Neuronal stem cell (in vitro differentiated cells): ENCODE data around the gene SIRT4.

ENCODE experiments used
- DNase-seq: peaks from one replicate; pipeline ENCODE4 v3.0.0-alpha.2; 2013; ENCODE audit warnings: low spot score
- H2AFZ ChIP-seq: one replicate; pipeline ENCODE4 v1.6.1; 2013; ENCODE audit warnings: mild to moderate bottlenecking, low read length, inconsistent platforms
- H2AK5ac ChIP-seq: 2 replicates; pipeline ENCODE4 v1.6.1; 2013; ENCODE audit warnings: low read depth, mild to moderate bottlenecking, inconsistent platforms, low read length, moderate library complexity, mixed read lengths
- H2BK120ac ChIP-seq: 2 replicates; pipeline ENCODE4 v1.6.1; 2013; ENCODE audit warnings: low read depth, mild to moderate bottlenecking, inconsistent platforms, low read length, moderate library complexity, mixed read lengths
- H2BK12ac ChIP-seq: one replicate; pipeline ENCODE4 v1.6.1; 2013; ENCODE audit warnings: low read length, inconsistent platforms
- H2BK15ac ChIP-seq: 2 replicates; pipeline ENCODE4 v1.6.1; 2013; ENCODE audit warnings: mild to moderate bottlenecking, low read length, inconsistent platforms, mixed read lengths
- H2BK5ac ChIP-seq: one replicate; pipeline ENCODE4 v1.6.1; 2013; ENCODE audit warnings: inconsistent platforms, mild to moderate bottlenecking, low read length, moderate library complexity
- H3K14ac ChIP-seq: one replicate; pipeline ENCODE4 v1.6.1; 2013; ENCODE audit warnings: low read length, inconsistent platforms
- H3K18ac ChIP-seq: 2 replicates; pipeline ENCODE4 v1.6.1; 2013; ENCODE audit warnings: low read length, inconsistent platforms
- H3K23ac ChIP-seq: 2 replicates; pipeline ENCODE4 v1.6.1; 2013; ENCODE audit warnings: low read depth, mild to moderate bottlenecking, mixed read lengths, low read length, inconsistent platforms; ENCODE audit not compliant: poor library complexity
- H3K27ac ChIP-seq: replicated peaks from 3 replicates; pipeline ENCODE4 v1.5.1; 2013; ENCODE audit warnings: low read length, inconsistent platforms
- H3K27me3 ChIP-seq, 3 experiments: 2 replicates each; pipeline ENCODE4 v1.6.1; 2013; ENCODE audit warnings: low read length in 3 of 3, mild to moderate bottlenecking in 2 of 3, inconsistent platforms in 1 of 3, low read depth in 1 of 3, mixed read lengths in 1 of 3, moderate library complexity in 1 of 3; ENCODE audit not compliant: control insufficient read depth in 3 of 3, insufficient read depth in 3 of 3
- H3K36me3 ChIP-seq, 2 donors: replicated peaks in 1 of 2; 2 replicates each; pipeline ENCODE4 v1.6.1; 2013; ENCODE audit warnings: low read length in 2 of 2; ENCODE audit not compliant: control insufficient read depth in 2 of 2, insufficient read depth in 2 of 2
- H3K4ac ChIP-seq: 2 replicates; pipeline ENCODE4 v1.6.1; 2013; ENCODE audit warnings: inconsistent platforms, mild to moderate bottlenecking, low read length, moderate library complexity
- H3K4me1 ChIP-seq, 2 donors: 1 replicate in 1 of 2; 2 replicates in 1 of 2; pipeline ENCODE4 v1.6.1; 2013; ENCODE audit warnings: low read length in 2 of 2, low read depth in 1 of 2; ENCODE audit not compliant: control insufficient read depth in 2 of 2, insufficient read depth in 1 of 2
- H3K4me2 ChIP-seq: one replicate; pipeline ENCODE4 v1.6.1; 2013; ENCODE audit warnings: mild to moderate bottlenecking, low read length, inconsistent platforms; ENCODE audit not compliant: insufficient read depth, poor library complexity, severe bottlenecking
- H3K4me3 ChIP-seq, 2 donors: 2 replicates each; pipeline ENCODE4 v1.5.1; 2013; ENCODE audit warnings: low read length in 2 of 2, mild to moderate bottlenecking in 2 of 2, inconsistent platforms in 1 of 2, moderate library complexity in 1 of 2
- H3K79me1 ChIP-seq: one replicate; pipeline ENCODE4 v1.6.1; 2013; ENCODE audit warnings: low read depth, mild to moderate bottlenecking, inconsistent platforms, low read length, moderate library complexity
- H3K9ac ChIP-seq: one replicate; pipeline ENCODE4 v1.6.1; 2013; ENCODE audit warnings: mild to moderate bottlenecking, low read depth, low read length, inconsistent platforms; ENCODE audit not compliant: poor library complexity
- H3K9me3 ChIP-seq, 2 donors: replicated peaks in 1 of 2; 2 replicates each; pipeline versions ENCODE3 to v1.6.1; 2013; ENCODE audit warnings: low read length in 2 of 2, mild to moderate bottlenecking in 2 of 2, inconsistent platforms in 1 of 2, low read depth in 1 of 2, mixed read lengths in 1 of 2, moderate library complexity in 1 of 2; ENCODE audit not compliant: control insufficient read depth in 2 of 2, insufficient read depth in 1 of 2
- H4K8ac ChIP-seq: one replicate; pipeline ENCODE4 v1.6.1; 2013; ENCODE audit warnings: low read depth, mild to moderate bottlenecking, inconsistent platforms, low read length, moderate library complexity
- H4K91ac ChIP-seq: one replicate; pipeline ENCODE4 v1.6.1; 2013; ENCODE audit warnings: low read length, low read depth, mild to moderate bottlenecking, inconsistent platforms; ENCODE audit not compliant: poor library complexity
- WGBS, 2 donors: extraction: QIAGEN DNeasy Blood & Tissue Kit; methylation state at CpG; one replicate each; pipeline ENCODE4 v1.1.7; 2013; ENCODE audit warnings: missing lambda C conversion rate in 2 of 2, mixed read lengths in 1 of 2; ENCODE audit not compliant: insufficient read length in 2 of 2, insufficient replicate concordance in 1 of 2; ENCODE audit errors: extremely low coverage in 2 of 2; 5-methylcytosine and 5-hydroxymethylcytosine counted together

SIRT4 gene

DNA sequence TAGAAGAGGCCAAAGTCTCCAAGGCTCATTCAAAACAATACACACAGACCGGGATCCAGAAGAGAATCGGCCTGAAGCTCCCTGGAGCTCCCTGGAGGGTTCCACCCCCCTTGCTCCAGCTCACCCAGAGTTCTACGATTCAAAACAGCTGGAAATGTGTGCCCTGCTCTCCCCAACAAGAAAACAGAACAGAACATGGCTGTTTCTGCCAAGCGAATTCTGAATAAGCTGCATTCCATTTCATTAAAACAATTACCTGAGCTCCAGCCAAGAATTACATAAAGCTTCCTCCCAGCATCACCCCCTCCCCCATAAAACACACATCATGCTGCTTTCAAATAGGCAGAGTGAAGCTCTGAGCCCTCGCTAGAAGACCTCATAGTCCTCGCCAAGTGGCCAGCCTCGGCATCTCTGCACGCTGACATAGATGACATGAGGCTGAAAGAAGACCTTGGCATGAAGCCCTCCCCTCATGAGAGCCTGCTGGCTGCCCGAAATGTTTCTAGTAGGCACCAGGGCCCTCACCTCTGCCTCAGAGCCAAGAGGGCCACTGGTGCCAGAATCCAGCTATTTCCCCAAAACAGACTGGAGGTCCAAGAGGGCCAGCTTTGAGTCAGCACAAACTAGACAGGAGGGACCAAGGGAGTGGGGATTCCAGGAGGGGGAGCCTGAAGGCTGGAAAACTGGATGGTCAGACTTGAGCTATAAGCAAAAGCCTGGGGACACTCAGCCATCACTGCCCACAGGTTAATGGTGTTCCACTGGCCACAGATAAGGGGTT, 44.9 kb upstream of the SIRT4 start:
- peaks cover 0 to 8% of the 10 kb centered on the region in 2 donors for H3K4me1 ChIP-seq
- H3K27ac ChIP-seq, result no peak overlapping the region
- peaks cover 0 to 12% of the 10 kb centered on the region in 2 donors for H3K36me3 ChIP-seq
- H3K18ac ChIP-seq, result peak overlapping the region; percentile 21
- no peak overlapping the region for H2BK120ac ChIP-seq
- no peak overlapping the region for H3K4me3 ChIP-seq
- H2BK12ac ChIP-seq, result no peak overlapping the region
- H2AFZ ChIP-seq, result no peak overlapping the region
- H3K4me2 ChIP-seq, result no peak overlapping the region
- no CpG with 5 or more reads among the region's 9 CpGs for WGBS, 2 donors
- H3K14ac ChIP-seq, result no peak overlapping the region
- peaks cover 0 to 2% of the 10 kb centered on the region in 2 donors for H3K9me3 ChIP-seq
- H3K27me3 ChIP-seq, result no peaks in the 10 kb centered on the region
- no peak overlapping the region for H3K9ac ChIP-seq
- no peak for DNase-seq
- H3K4ac ChIP-seq, result no peak overlapping the region
- peaks cover 9% of the 10 kb centered on the region for H3K79me1 ChIP-seq
- H4K91ac ChIP-seq, result no peak overlapping the region
- no peak overlapping the region for H2BK15ac ChIP-seq
- H4K8ac ChIP-seq, result no peak overlapping the region
- H2AK5ac ChIP-seq, result no peak overlapping the region
- H3K23ac ChIP-seq, result no peak overlapping the region
- no peak overlapping the region for H2BK5ac ChIP-seq

DNA sequence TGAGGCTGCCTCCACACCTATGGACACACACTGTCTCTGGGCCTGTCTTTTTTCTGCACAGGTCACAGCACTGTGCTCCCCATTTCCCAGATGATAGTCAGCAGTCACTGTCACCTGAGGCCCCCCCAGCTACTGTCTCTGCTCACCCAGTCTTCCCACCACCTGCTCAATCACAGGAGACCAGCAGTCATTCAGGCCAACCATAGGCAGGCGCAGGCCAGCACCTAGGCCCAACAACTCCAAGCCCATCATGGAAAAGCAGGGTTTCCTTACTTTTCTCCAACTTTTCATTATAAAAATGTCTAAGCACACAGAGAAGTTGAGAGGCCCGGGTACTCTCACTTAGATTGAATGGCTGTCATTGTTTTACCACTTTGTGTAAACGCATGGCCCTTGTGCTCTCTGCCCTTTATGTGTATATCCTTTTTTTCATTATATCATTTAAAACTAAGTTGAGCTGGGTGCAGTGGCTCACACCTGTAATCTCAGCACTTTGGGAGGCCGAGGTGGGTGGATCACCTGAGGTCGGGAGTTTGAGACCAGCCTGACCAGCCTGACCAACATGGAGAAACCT, 43.7 kb upstream of the SIRT4 start:
- no peak overlapping the region for H2AK5ac ChIP-seq
- H3K27me3 ChIP-seq, result no peaks in the 10 kb centered on the region
- H3K23ac ChIP-seq, result no peak overlapping the region
- no CpG with 5 or more reads among the region's 5 CpGs for WGBS, 2 donors
- no peak overlapping the region for H4K91ac ChIP-seq
- no peak overlapping the region for H3K4ac ChIP-seq
- H3K9ac ChIP-seq, result no peak overlapping the region
- no peak overlapping the region for H2BK15ac ChIP-seq
- no peak overlapping the region for H4K8ac ChIP-seq
- no peak overlapping the region for H3K27ac ChIP-seq
- H2AFZ ChIP-seq, result no peak overlapping the region
- peaks cover 0 to 2% of the 10 kb centered on the region in 2 donors for H3K9me3 ChIP-seq
- H3K79me1 ChIP-seq, result peaks cover 9% of the 10 kb centered on the region
- no peak overlapping the region for H3K18ac ChIP-seq
- H3K4me2 ChIP-seq, result no peak overlapping the region
- H3K14ac ChIP-seq, result no peak overlapping the region
- no peak overlapping the region for H2BK120ac ChIP-seq
- peaks cover 0 to 12% of the 10 kb centered on the region in 2 donors for H3K36me3 ChIP-seq
- peaks cover 0 to 13% of the 10 kb centered on the region in 2 donors for H3K4me1 ChIP-seq
- H2BK5ac ChIP-seq, result no peak overlapping the region
- no peak overlapping the region for H2BK12ac ChIP-seq
- H3K4me3 ChIP-seq, result no peak overlapping the region
- no peak for DNase-seq

DNA sequence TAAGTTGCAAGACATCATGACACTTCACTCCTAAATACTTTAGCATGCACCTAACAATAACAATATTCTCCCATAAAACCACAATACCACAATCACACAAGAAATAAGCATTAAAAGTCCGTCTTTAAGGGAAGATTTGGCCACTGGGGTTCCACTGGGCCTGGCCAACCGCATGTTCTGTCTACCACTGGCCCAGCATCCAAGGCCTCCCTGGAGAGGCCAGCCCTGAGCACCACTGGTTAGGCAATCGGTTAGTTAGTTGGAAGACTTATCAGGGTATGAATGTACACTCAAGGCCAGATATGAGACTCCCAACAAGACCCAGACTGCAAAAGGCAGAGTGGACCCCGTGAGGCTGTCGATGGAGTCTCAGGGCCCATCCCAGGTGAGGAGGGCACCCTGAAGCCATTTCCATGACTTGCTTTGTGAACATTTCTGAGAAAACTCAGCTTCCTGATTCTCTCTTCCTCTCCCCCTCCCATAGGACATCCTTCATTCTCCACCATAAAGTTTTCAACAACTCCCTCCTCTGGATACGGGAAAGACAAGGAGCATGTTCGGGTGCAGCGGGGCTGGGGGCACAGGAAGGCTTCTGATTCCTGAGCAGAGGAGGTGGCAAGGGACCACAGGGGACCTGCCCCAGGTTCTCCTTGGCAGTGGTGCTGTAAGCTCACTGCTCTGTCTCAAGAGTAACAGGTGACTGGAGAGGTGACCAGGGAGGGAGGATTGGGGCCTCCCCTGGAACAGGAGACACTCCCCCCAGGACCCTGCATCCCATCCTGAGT, 42.5 kb upstream of the SIRT4 start:
- H3K14ac ChIP-seq, result no peak overlapping the region
- no peak for DNase-seq
- no peaks in the 10 kb centered on the region for H3K9me3 ChIP-seq
- H3K9ac ChIP-seq, result no peak overlapping the region
- H2BK120ac ChIP-seq, result no peak overlapping the region
- no peak overlapping the region for H3K4ac ChIP-seq
- no peak overlapping the region for H4K8ac ChIP-seq
- H2AFZ ChIP-seq, result no peak overlapping the region
- H3K18ac ChIP-seq, result no peak overlapping the region
- peaks cover 11% of the 10 kb centered on the region for H3K79me1 ChIP-seq
- H3K4me1 ChIP-seq, result peaks cover 3 to 19% of the 10 kb centered on the region in 2 donors
- no peak overlapping the region for H3K4me3 ChIP-seq
- H3K36me3 ChIP-seq, result peaks cover 0 to 8% of the 10 kb centered on the region in 2 donors
- no peak overlapping the region for H2BK5ac ChIP-seq
- H3K27ac ChIP-seq, result no peak overlapping the region
- no peak overlapping the region for H4K91ac ChIP-seq
- no peaks in the 10 kb centered on the region for H3K27me3 ChIP-seq
- no peak overlapping the region for H3K23ac ChIP-seq
- H2BK15ac ChIP-seq, result no peak overlapping the region
- H2BK12ac ChIP-seq, result no peak overlapping the region
- H2AK5ac ChIP-seq, result no peak overlapping the region
- H3K4me2 ChIP-seq, result no peak overlapping the region
- WGBS, 2 donors, result 100% methylated on average over 1 of the region's 8 CpGs; no CpG with 5 or more reads in 1 of the 2 donors

DNA sequence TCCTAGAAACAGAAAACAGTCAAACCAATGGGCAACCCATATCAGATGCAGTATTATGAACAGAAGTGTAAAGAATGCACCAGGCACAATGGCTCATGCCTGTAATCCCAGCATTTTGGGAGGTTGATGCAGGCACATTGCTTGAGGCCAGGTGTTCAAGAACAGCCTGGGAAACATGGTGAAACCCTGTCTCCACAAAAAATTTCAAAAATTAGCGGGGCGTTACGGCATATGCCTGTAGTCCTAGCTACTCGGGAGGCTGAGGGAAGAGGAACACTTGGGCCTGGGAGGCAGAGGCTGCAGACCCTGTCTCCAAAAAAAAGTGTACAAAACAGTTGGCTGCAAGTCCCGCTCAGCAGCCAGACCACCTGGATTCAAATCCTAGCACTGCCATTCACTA, 41.5 kb upstream of the SIRT4 start:
- no peaks in the 10 kb centered on the region for H3K9me3 ChIP-seq
- H3K9ac ChIP-seq, result no peak overlapping the region
- peak overlapping the region; percentile 15 for H4K91ac ChIP-seq
- no peak overlapping the region for H3K14ac ChIP-seq
- H2BK120ac ChIP-seq, result no peak overlapping the region
- H2AFZ ChIP-seq, result no peak overlapping the region
- no peak overlapping the region for H4K8ac ChIP-seq
- H2BK5ac ChIP-seq, result no peak overlapping the region
- no peak overlapping the region for H3K4ac ChIP-seq
- no peak overlapping the region for H3K4me2 ChIP-seq
- no CpG with 5 or more reads among the region's 5 CpGs for WGBS, 2 donors
- no peak overlapping the region for H3K18ac ChIP-seq
- no peaks in the 10 kb centered on the region for H3K27me3 ChIP-seq
- H3K36me3 ChIP-seq, result peaks cover 0 to 2% of the 10 kb centered on the region in 2 donors
- H3K79me1 ChIP-seq, result peaks cover 17% of the 10 kb centered on the region
- no peak for DNase-seq
- peaks cover 7 to 22% of the 10 kb centered on the region in 2 donors for H3K4me1 ChIP-seq
- no peak overlapping the region for H3K23ac ChIP-seq
- no peak overlapping the region for H2AK5ac ChIP-seq
- no peak overlapping the region for H2BK15ac ChIP-seq
- H3K27ac ChIP-seq, result no peak overlapping the region
- H3K4me3 ChIP-seq, result no peak overlapping the region
- H2BK12ac ChIP-seq, result no peak overlapping the region
